ENCODE results near the gene GNAQ. TPM values are rescaled to one million over a fixed set of nuclear protein-coding genes. Genes with fewer than 3 reads are reported as not detected.

The GNAQ gene
- total and polyA plus RNA-seq, 4 donors, result 6.8 to 19.6 (median 12.6) TPM

DNA sequence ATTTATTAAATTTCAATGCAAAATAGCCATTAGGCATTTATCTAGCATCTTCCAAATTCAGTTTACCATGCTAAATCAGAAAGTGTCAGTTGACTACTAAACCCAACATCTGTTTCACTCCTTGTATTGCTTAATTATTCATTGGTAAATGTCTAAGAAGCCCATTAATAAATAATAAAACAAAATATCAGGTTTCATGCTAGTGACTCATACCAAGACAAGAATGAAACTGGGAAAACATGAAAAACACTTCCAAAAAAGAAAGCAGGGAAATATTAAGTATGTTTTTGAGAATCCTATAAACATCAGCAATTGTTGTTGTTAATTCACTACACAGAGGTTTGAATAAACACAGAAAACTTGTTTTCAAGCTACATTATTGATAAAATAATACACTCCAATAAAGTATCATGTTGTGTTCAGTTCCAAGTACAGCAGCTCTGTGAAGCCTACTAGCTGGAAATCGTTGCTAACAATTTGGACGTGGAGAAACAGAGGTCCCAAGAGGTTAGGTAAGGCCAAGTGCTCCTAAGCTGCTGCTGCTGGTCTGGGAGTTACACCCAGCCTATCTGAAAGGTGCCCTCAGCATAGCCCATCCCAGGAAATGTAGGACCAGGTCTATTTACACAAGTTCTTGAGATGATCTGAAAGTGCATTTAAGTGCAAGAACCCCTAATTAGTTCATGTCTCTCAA is 78.8 kb downstream of the GNAQ start (continued):
- no peak for TF ChIP-seq SP1 (IDR thresholded peaks at IDR 0.05)

DNA sequence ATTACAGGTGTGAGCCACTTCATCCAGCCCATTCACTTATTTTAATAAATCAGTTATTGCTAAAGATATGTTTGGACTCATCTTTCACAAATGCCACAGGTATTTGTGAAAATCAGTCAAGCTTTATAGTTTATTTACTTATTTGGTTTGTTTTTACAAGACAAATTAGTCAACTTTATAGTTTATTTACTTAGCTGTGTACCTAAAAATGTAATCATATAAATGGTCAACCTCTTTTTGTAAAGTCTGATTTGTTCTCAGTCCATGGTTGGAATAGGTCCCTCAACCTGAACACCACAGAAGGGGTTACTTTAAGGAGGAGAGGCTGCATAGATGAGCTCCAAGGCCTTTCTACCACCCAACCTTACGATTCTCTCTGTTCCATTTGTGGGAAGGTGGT is 80.2 kb downstream of the GNAQ start:
- Histone ChIP-seq H3K4me3 (ENCODE audit: low read depth in 1 of 3, low read length in 3 of 3) (no peak overlapping the region), H3K4me1 (ENCODE audit: control insufficient read depth in 4 of 4, insufficient read depth in 4 of 4, low read length in 3 of 4) (peaks cover 2 to 36% (median 12%) of the 10 kb centered on the region in 4 donors), H3K9me3 (ENCODE audit: control insufficient read depth in 4 of 4, low read length in 3 of 4) (no peaks in the 10 kb centered on the region), H3K27me3 (ENCODE audit: control insufficient read depth in 4 of 4, insufficient read depth in 4 of 4, low read length in 3 of 4) (no peaks in the 10 kb centered on the region), H3K27ac (ENCODE audit: low read depth in 1 of 2, low read length in 2 of 2) (no peak overlapping the region), H3K9ac (ENCODE audit: low read depth in 1 of 2, low read length in 2 of 2) (no peak overlapping the region), H3K36me3 (ENCODE audit: control insufficient read depth in 4 of 4, insufficient read depth in 3 of 4, low read depth in 1 of 4, low read length in 3 of 4) (no peaks in the 10 kb centered on the region)
- TF ChIP-seq, protein P1, sequence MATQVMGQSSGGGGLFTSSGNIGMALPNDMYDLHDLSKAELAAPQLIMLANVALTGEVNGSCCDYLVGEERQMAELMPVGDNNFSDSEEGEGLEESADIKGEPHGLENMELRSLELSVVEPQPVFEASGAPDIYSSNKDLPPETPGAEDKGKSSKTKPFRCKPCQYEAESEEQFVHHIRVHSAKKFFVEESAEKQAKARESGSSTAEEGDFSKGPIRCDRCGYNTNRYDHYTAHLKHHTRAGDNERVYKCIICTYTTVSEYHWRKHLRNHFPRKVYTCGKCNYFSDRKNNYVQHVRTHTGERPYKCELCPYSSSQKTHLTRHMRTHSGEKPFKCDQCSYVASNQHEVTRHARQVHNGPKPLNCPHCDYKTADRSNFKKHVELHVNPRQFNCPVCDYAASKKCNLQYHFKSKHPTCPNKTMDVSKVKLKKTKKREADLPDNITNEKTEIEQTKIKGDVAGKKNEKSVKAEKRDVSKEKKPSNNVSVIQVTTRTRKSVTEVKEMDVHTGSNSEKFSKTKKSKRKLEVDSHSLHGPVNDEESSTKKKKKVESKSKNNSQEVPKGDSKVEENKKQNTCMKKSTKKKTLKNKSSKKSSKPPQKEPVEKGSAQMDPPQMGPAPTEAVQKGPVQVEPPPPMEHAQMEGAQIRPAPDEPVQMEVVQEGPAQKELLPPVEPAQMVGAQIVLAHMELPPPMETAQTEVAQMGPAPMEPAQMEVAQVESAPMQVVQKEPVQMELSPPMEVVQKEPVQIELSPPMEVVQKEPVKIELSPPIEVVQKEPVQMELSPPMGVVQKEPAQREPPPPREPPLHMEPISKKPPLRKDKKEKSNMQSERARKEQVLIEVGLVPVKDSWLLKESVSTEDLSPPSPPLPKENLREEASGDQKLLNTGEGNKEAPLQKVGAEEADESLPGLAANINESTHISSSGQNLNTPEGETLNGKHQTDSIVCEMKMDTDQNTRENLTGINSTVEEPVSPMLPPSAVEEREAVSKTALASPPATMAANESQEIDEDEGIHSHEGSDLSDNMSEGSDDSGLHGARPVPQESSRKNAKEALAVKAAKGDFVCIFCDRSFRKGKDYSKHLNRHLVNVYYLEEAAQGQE (IDR thresholded peaks at IDR 0.05), result no peak
- TF ChIP-seq YY1 (IDR thresholded peaks at IDR 0.05) (no peak), JUND (IDR thresholded peaks at IDR 0.05) (no peak), FOXA1 (IDR thresholded peaks at IDR 0.05) (no peak), RAD21 (IDR thresholded peaks at IDR 0.05) (no peak), EGR1 (IDR thresholded peaks at IDR 0.05; ENCODE audit: low read depth in 2 of 2) (no peak), SP1 (IDR thresholded peaks at IDR 0.05) (no peak), HNF4G (IDR thresholded peaks at IDR 0.05) (no peak), FOXA2 (IDR thresholded peaks at IDR 0.05) (no peak), NR2F2 (IDR thresholded peaks at IDR 0.05) (no peak), RXRA (IDR thresholded peaks at IDR 0.05) (no peak)
- TF ChIP-seq, protein P2, sequence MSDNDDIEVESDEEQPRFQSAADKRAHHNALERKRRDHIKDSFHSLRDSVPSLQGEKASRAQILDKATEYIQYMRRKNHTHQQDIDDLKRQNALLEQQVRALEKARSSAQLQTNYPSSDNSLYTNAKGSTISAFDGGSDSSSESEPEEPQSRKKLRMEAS (IDR thresholded peaks at IDR 0.05), result no peak
- TF ChIP-seq, protein P3, sequence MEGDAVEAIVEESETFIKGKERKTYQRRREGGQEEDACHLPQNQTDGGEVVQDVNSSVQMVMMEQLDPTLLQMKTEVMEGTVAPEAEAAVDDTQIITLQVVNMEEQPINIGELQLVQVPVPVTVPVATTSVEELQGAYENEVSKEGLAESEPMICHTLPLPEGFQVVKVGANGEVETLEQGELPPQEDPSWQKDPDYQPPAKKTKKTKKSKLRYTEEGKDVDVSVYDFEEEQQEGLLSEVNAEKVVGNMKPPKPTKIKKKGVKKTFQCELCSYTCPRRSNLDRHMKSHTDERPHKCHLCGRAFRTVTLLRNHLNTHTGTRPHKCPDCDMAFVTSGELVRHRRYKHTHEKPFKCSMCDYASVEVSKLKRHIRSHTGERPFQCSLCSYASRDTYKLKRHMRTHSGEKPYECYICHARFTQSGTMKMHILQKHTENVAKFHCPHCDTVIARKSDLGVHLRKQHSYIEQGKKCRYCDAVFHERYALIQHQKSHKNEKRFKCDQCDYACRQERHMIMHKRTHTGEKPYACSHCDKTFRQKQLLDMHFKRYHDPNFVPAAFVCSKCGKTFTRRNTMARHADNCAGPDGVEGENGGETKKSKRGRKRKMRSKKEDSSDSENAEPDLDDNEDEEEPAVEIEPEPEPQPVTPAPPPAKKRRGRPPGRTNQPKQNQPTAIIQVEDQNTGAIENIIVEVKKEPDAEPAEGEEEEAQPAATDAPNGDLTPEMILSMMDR (IDR thresholded peaks at IDR 0.05; ENCODE audit: low read depth, low read length, missing input control), result no peak
- TF ChIP-seq, protein P4, sequence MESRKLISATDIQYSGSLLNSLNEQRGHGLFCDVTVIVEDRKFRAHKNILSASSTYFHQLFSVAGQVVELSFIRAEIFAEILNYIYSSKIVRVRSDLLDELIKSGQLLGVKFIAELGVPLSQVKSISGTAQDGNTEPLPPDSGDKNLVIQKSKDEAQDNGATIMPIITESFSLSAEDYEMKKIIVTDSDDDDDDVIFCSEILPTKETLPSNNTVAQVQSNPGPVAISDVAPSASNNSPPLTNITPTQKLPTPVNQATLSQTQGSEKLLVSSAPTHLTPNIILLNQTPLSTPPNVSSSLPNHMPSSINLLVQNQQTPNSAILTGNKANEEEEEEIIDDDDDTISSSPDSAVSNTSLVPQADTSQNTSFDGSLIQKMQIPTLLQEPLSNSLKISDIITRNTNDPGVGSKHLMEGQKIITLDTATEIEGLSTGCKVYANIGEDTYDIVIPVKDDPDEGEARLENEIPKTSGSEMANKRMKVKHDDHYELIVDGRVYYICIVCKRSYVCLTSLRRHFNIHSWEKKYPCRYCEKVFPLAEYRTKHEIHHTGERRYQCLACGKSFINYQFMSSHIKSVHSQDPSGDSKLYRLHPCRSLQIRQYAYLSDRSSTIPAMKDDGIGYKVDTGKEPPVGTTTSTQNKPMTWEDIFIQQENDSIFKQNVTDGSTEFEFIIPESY (IDR thresholded peaks at IDR 0.05), result no peak
- 96% methylated on average over 1 of the region's 1 CpG for whole genome bisulfite sequencing
- DNase-seq (ENCODE audit: low spot score), result no peak
